OCI-LY7 (cell line): ENCODE data around the gene SEC24D.

Experiments
- CTCF ChIP-seq: fragments of 200-600 bp; sonication (generic); conservative IDR thresholded peaks from 2 replicates; pipeline ENCODE4 v1.5.1; 2014; ENCODE audit warnings: mild to moderate bottlenecking, antibody characterized with exemption, low read length, moderate library complexity, mixed read lengths
- EZH2phosphoT487 ChIP-seq: fragments of 200-600 bp; sonication (generic); IDR thresholded peaks from 2 replicates; pipeline ENCODE4 v1.6.1; 2018; ENCODE audit warnings: low read depth, borderline replicate concordance, mild to moderate bottlenecking, mixed run types, antibody characterized with exemption, low read length, moderate library complexity, mixed read lengths

GRCh38 chr4:118879409-118879808 is 43.5 kb upstream of the SEC24D start:
- TF ChIP-seq CTCF (no peak), EZH2phosphoT487 (no peak)
